Stimulated activated CD4-positive, alpha-beta T cell treated with anti-CD3 and anti-CD28 coated beads, TNF-alpha, amount 100 ng/mL, for 4 hours (primary cell): ENCODE results near the gene APBB1IP.
A peak's percentile ranks its signal among the peaks of the same experiment; 100 is the strongest.
"Not testable (repeated sequence)": the region's sequence is repeated elsewhere in the genome, so short reads cannot be mapped to it uniquely, and the experiment has no call there.

Source experiments
- DNase-seq, 3 experiments: peaks; one replicate each; pipeline ENCODE4 v3.0.0-alpha.2; 2020; ENCODE audit warnings: low read depth in 3 of 3

The APBB1IP gene

GRCh38 chr10:26437637-26438461 is at the start of gene APBB1IP:
Gene APBB1IP (plus strand): TSS chr10:26438341. CDS start chr10:26492327, 53,986 bp downstream.
- no peak for DNase-seq

GRCh38 chr10:26389533-26389932 is 48.6 kb upstream of the APBB1IP start:
- DNase-seq = no peak

- DNase-seq = peak in 1 of 3 experiments; percentile 2
Observed at GRCh38 chr10:26391701-26392695, 46.1 kb upstream of the APBB1IP start.

- DNase-seq = not testable (repeated sequence)
Observed at GRCh38 chr10:26398353-26398752, 39.8 kb upstream of the APBB1IP start.

GRCh38 chr10:26407406-26407969 is 30.7 kb upstream of the APBB1IP start:
- no peak for DNase-seq

- DNase-seq = no peak
Observed at GRCh38 chr10:26408858-26409494, 29.2 kb upstream of the APBB1IP start.

- DNase-seq = no peak
Observed at GRCh38 chr10:26410356-26410755, 27.8 kb upstream of the APBB1IP start.

- no peak for DNase-seq
Observed at GRCh38 chr10:26412932-26413331, 25.2 kb upstream of the APBB1IP start.

- DNase-seq = no peak
Observed at GRCh38 chr10:26413375-26413774, 24.8 kb upstream of the APBB1IP start.

GRCh38 chr10:26417136-26417535 is 21.0 kb upstream of the APBB1IP start:
- no peak for DNase-seq

GRCh38 chr10:26422977-26423376 is 15.2 kb upstream of the APBB1IP start:
- no peak for DNase-seq

GRCh38 chr10:26423722-26424121 is 14.4 kb upstream of the APBB1IP start:
- DNase-seq = no peak

GRCh38 chr10:26430641-26431163 is 7.4 kb upstream of the APBB1IP start:
- no peak for DNase-seq

- no peak for DNase-seq
Observed at GRCh38 chr10:26432938-26433337, 5.2 kb upstream of the APBB1IP start.

GRCh38 chr10:26435852-26436251 is 2.3 kb upstream of the APBB1IP start:
- DNase-seq = no peak

- DNase-seq = no peak
Observed at GRCh38 chr10:26436848-26437247, 1.3 kb upstream of the APBB1IP start.

GRCh38 chr10:26438534-26439341 is 597 bp downstream of the APBB1IP start:
- DNase-seq = peak; percentile 54 to 67 (median 66)

- no peak for DNase-seq
Observed at GRCh38 chr10:26439406-26440087, 1.4 kb downstream of the APBB1IP start.

GRCh38 chr10:26440088-26440470 is 1.9 kb downstream of the APBB1IP start:
- DNase-seq = no peak
